Esophagus squamous epithelium (tissue), 5 donors: Measurements from ENCODE around the gene SHKBP1. TPM values are rescaled to one million over a fixed set of nuclear protein-coding genes. Genes with fewer than 3 reads are reported as not detected.

Experiments
- DNase-seq: peaks from one replicate; lab custom pipeline; 2025; lab: John Stamatoyannopoulos, UW
- H3K27ac ChIP-seq, 4 donors: fragments of 200-600 bp; sonication (generic); one replicate each; pipeline ENCODE4 v1.5.1; 2016 to 2019; ENCODE audit warnings: mild to moderate bottlenecking in 1 of 4
- H3K27me3 ChIP-seq, 4 donors: fragments of 200-600 bp; sonication (generic); 1 replicate in 3 of 4; 2 replicates in 1 of 4; pipeline versions ENCODE4 v1.5.1 to v1.6.0; 2017 to 2021; ENCODE audit warnings: antibody characterized with exemption in 1 of 4
- H3K36me3 ChIP-seq, 3 donors: fragments of 200-600 bp; sonication (generic); one replicate each; pipeline ENCODE4 v1.5.1; 2016 to 2019
- H3K4me1 ChIP-seq, 3 donors: fragments of 200-600 bp; sonication (generic); one replicate each; pipeline ENCODE4 v1.5.1; 2017 to 2019
- H3K4me3 ChIP-seq, 4 donors: fragments of 200-600 bp; sonication (generic); 1 replicate in 3 of 4; 2 replicates in 1 of 4; pipeline ENCODE4 v1.5.1; 2016 to 2019; ENCODE audit warnings: mild to moderate bottlenecking in 2 of 4, moderate library complexity in 1 of 4
- H3K9me3 ChIP-seq, 3 donors: fragments of 200-600 bp; sonication (generic); one replicate each; pipeline ENCODE4 v1.5.1; 2016 to 2019
- CTCF ChIP-seq, 6 experiments: fragments of 450-650 bp in 4 of 6; fragments of 200-600 bp in 2 of 6; sonication (generic) in 2 of 6; IDR thresholded peaks; one replicate each; pipeline ENCODE4 v1.5.1; 2016 to 2019; ENCODE audit warnings: antibody characterized with exemption in 6 of 6, mild to moderate bottlenecking in 4 of 6, moderate library complexity in 4 of 6
- POLR2A ChIP-seq, 4 donors: fragments of 450-650 bp; IDR thresholded peaks; one replicate each; pipeline ENCODE4 v1.6.1; 2017; ENCODE audit warnings: antibody characterized with exemption in 4 of 4, mild to moderate bottlenecking in 4 of 4, moderate library complexity in 3 of 4
- WGBS, 2 donors: methylation state at CpG; one replicate each; pipeline ENCODE4 v1.1.5; 2018; 5-methylcytosine and 5-hydroxymethylcytosine counted together
- intact Hi-C: fragments of 100-400 bp; cut with DNase I; formaldehyde crosslinking; loops from one replicate; pipeline ENCODE4 v1.15.0; 2022
- total RNA-seq, 4 donors: library from RNA; depleted of rRNA; stranded (reverse); fragments of >200 nt; gene quantifications; one replicate each; pipeline ENCODE4 v1.1.0, GENCODE V29; 2016
- donor health status: DM: yes; HTN: yes; CAD: no.

SHKBP1 gene
- total RNA-seq, 4 donors from 2014 or later = 42.3 to 77.9 (median 49.8) TPM

- Histone ChIP-seq H3K4me1 (peaks cover 63 to 90% (median 69%) of the 10 kb centered on the region in 3 donors), H3K4me3 (peak overlapping the region in 3 of 4 donors; percentile 52 to 81 (median 68)), H3K27me3 (peaks cover 0 to 58% (median 12%) of the 10 kb centered on the region in 4 donors), H3K27ac (peak overlapping the region; percentile 53 to 97 (median 84)), H3K9me3 (no peaks in the 10 kb centered on the region), H3K36me3 (no peaks in the 10 kb centered on the region)
- TF ChIP-seq CTCF (IDR thresholded peaks at IDR 0.05) = no peak
- no peak for TF ChIP-seq POLR2A (IDR thresholded peaks at IDR 0.05)
- DNase-seq = no peak
- WGBS, 2 donors = 4 to 7% methylated on average over 9 to 11 of the region's 13 CpGs
- intact Hi-C loops = loop anchor here (10.0 kb wide), 1 partner anchor 176 kb away; the partner anchor contains the start of gene SERTAD1
Observed at GRCh38 chr19:40600570-40601133, 24.0 kb downstream of the SHKBP1 start.

- Histone ChIP-seq H3K36me3 (no peaks in the 10 kb centered on the region), H3K4me1 (peaks cover 70 to 97% (median 75%) of the 10 kb centered on the region in 3 donors), H3K27me3 (peaks cover 0 to 53% (median 11%) of the 10 kb centered on the region in 4 donors), H3K27ac (peak within 1 kb of the TSS; percentile 95 to 97 (median 96)), H3K4me3 (peak within 1 kb of the TSS; percentile 29 to 81 (median 60)), H3K9me3 (no peaks in the 10 kb centered on the region)
- TF ChIP-seq POLR2A (IDR thresholded peaks at IDR 0.05) (peak in 1 of 4 donors; percentile 46), CTCF (IDR thresholded peaks at IDR 0.05) (peak in 1 of 6 experiments; percentile 9)
- no peak for DNase-seq
- WGBS, 2 donors = 1 to 2% methylated on average over 6 to 10 of the region's 82 CpGs
- intact Hi-C loops = loop anchor here (10.0 kb wide), 1 partner anchor 177 kb away; the partner anchor contains the start of gene SERTAD1
Observed at GRCh38 chr19:40601134-40601974, 24.7 kb downstream of the SHKBP1 start, which contains the start of gene LTBP4. Gene LTBP4 (plus strand): TSS chr19:40601369. CDS start chr19:40601388, 19 bp downstream.

- peak overlapping the region; percentile 95 to 97 (median 96) for H3K27ac ChIP-seq
- no peak for TF ChIP-seq CTCF (IDR thresholded peaks at IDR 0.05)
- TF ChIP-seq POLR2A (IDR thresholded peaks at IDR 0.05) = no peak
- no peaks in the 10 kb centered on the region for H3K36me3 ChIP-seq
- peak overlapping the region in 3 of 4 donors; percentile 52 to 81 (median 68) for H3K4me3 ChIP-seq
- H3K27me3 ChIP-seq = peaks cover 0 to 36% (median 3%) of the 10 kb centered on the region in 4 donors
- H3K9me3 ChIP-seq = no peaks in the 10 kb centered on the region
- 27 to 28% methylated on average over 2 of the region's 2 CpGs for WGBS, 2 donors
- intact Hi-C loops = loop anchor here (10.0 kb wide), 1 partner anchor 178 kb away; the partner anchor contains the start of gene SERTAD1
- H3K4me1 ChIP-seq = peaks cover 72 to 99% (median 80%) of the 10 kb centered on the region in 3 donors
- DNase-seq = no peak
Observed at GRCh38 chr19:40603071-40603388, 26.4 kb downstream of the SHKBP1 start.

GRCh38 chr19:40603389-40604170, 26.9 kb downstream of the SHKBP1 start:
- no peaks in the 10 kb centered on the region for H3K36me3 ChIP-seq
- intact Hi-C loops = loop anchor here (10.0 kb wide), 1 partner anchor 179 kb away; the partner anchor contains the start of gene SERTAD1
- WGBS, 2 donors = 2 to 4% methylated on average over 19 to 21 of the region's 43 CpGs
- H3K27me3 ChIP-seq = peaks cover 0 to 31% (median 0%) of the 10 kb centered on the region in 4 donors
- TF ChIP-seq CTCF (IDR thresholded peaks at IDR 0.05) (peak in 1 of 6 experiments; percentile 15), POLR2A (IDR thresholded peaks at IDR 0.05) (peak in 3 of 4 donors; percentile 31 to 71 (median 61))
- no peaks in the 10 kb centered on the region for H3K9me3 ChIP-seq
- H3K4me3 ChIP-seq = peak overlapping the region; percentile 25 to 81 (median 60)
- peak; percentile 74 for DNase-seq
- peaks cover 70 to 99% (median 81%) of the 10 kb centered on the region in 3 donors for H3K4me1 ChIP-seq
- peak overlapping the region; percentile 95 to 97 (median 96) for H3K27ac ChIP-seq
